MM.1S (cell line): Measurements from ENCODE around the gene TPPP2.

ENCODE experiments used
- DNase-seq: peaks from one replicate; pipeline ENCODE4 v3.0.0-alpha.2; 2015
- H2AFZ ChIP-seq: fragments of 300-600 bp; sonication (generic); 2 replicates; pipeline ENCODE4 v1.6.0; 2016; ENCODE audit warnings: antibody characterized with exemption, low read length
- H3F3A ChIP-seq: fragments of 300-600 bp; sonication (generic); 2 replicates; pipeline ENCODE4 v1.6.1; 2016; ENCODE audit warnings: mild to moderate bottlenecking, antibody characterized with exemption, low read length, moderate library complexity, mixed read lengths; ENCODE audit not compliant: insufficient read depth
- H3K27ac ChIP-seq: fragments of 300-600 bp; sonication (generic); 2 replicates; pipeline ENCODE4 v1.5.1; 2016; ENCODE audit warnings: mild to moderate bottlenecking, low read length
- H3K27me3 ChIP-seq: fragments of 300-600 bp; sonication (generic); replicated peaks from 2 replicates; pipeline ENCODE4 v1.6.0; 2016; ENCODE audit warnings: low read length; ENCODE audit not compliant: insufficient read depth
- H3K36me3 ChIP-seq: fragments of 300-600 bp; sonication (generic); replicated peaks from 2 replicates; pipeline ENCODE4 v1.6.1; 2016; ENCODE audit warnings: mild to moderate bottlenecking, low read length, mixed read lengths; ENCODE audit not compliant: insufficient read depth
- H3K4me1 ChIP-seq: fragments of 300-600 bp; sonication (generic); 2 replicates; pipeline ENCODE4 v1.6.1; 2016; ENCODE audit warnings: low read length, mixed read lengths
- H3K4me2 ChIP-seq: fragments of 300-600 bp; sonication (generic); 2 replicates; pipeline ENCODE4 v1.6.0; 2016; ENCODE audit warnings: low read depth, low read length
- H3K4me3 ChIP-seq: fragments of 300-600 bp; sonication (generic); 2 replicates; pipeline ENCODE4 v1.5.1; 2016; ENCODE audit warnings: low read length, mixed read lengths
- H3K79me2 ChIP-seq: fragments of 300-600 bp; sonication (generic); 2 replicates; pipeline ENCODE4 v1.6.1; 2016; ENCODE audit warnings: mixed run types, low read length, mixed read lengths
- H3K9ac ChIP-seq: fragments of 300-600 bp; sonication (generic); 2 replicates; pipeline ENCODE4 v1.6.1; 2016; ENCODE audit warnings: low read length, mixed read lengths
- H3K9me2 ChIP-seq: fragments of 300-600 bp; sonication (generic); replicated peaks from 2 replicates; pipeline ENCODE4 v1.6.1; 2016; ENCODE audit warnings: mild to moderate bottlenecking, low read length, mixed read lengths; ENCODE audit not compliant: insufficient read depth
- H3K9me3 ChIP-seq: fragments of 300-600 bp; sonication (generic); replicated peaks from 2 replicates; pipeline ENCODE4 v1.6.1; 2016; ENCODE audit warnings: mild to moderate bottlenecking, low read length, mixed read lengths; ENCODE audit not compliant: insufficient read depth
- H4K20me1 ChIP-seq: fragments of 300-600 bp; sonication (generic); 2 replicates; pipeline ENCODE4 v1.6.1; 2016; ENCODE audit warnings: mild to moderate bottlenecking, low read length, moderate library complexity, mixed read lengths; ENCODE audit not compliant: insufficient read depth
- CTCF ChIP-seq: fragments of 300-600 bp; sonication (generic); IDR thresholded peaks from 2 replicates; pipeline ENCODE4 v1.5.1; 2016; ENCODE audit warnings: antibody characterized with exemption, low read length, mixed read lengths
- EZH2 ChIP-seq: fragments of 300-600 bp; sonication (generic); optimal IDR thresholded peaks from 2 replicates; pipeline ENCODE3; 2017; ENCODE audit warnings: low read depth, mild to moderate bottlenecking, antibody characterized with exemption, low read length, mixed read lengths
- EZH2phosphoT487 ChIP-seq: fragments of 300-600 bp; sonication (generic); IDR thresholded peaks from 2 replicates; pipeline ENCODE4 v1.6.1; 2018; ENCODE audit warnings: antibody characterized with exemption, low read length

TPPP2 gene

GRCh38 chr14:21072031-21072473, 42.0 kb downstream of the TPPP2 start:
- H3K79me2 ChIP-seq: no peaks in the 10 kb centered on the region
- H3K9me3 ChIP-seq: no peaks in the 10 kb centered on the region
- H3K4me3 ChIP-seq: peak overlapping the region; percentile 75
- H3K9ac ChIP-seq: 0 out of 2 replicates have a peak overlapping the region, but pooled peaks have one; percentile 33
- TF ChIP-seq EZH2 (no peak), EZH2phosphoT487 (no peak), CTCF (no peak)
- H3F3A ChIP-seq: peaks cover 6% of the 10 kb centered on the region; the same call in 1 of the 2 replicates
- peaks cover 11% of the 10 kb centered on the region for H3K27me3 ChIP-seq
- H3K4me2 ChIP-seq: peak overlapping the region; percentile 95
- DNase-seq: no peak
- no peaks in the 10 kb centered on the region for H3K9me2 ChIP-seq
- no peaks in the 10 kb centered on the region for H3K36me3 ChIP-seq
- no peaks in the 10 kb centered on the region for H4K20me1 ChIP-seq
- no peaks in the 10 kb centered on the region for H3K4me1 ChIP-seq
- H3K27ac ChIP-seq: peak overlapping the region; percentile 18; the same call in 1 of the 2 replicates
- H2AFZ ChIP-seq: peak overlapping the region; percentile 56; the same call in 1 of the 2 replicates

GRCh38 chr14:21072781-21073339, 42.8 kb downstream of the TPPP2 start:
- no peaks in the 10 kb centered on the region for H3K36me3 ChIP-seq
- H3K9ac ChIP-seq: no peak overlapping the region
- no peak overlapping the region for H2AFZ ChIP-seq
- no peaks in the 10 kb centered on the region for H3K79me2 ChIP-seq
- no peak overlapping the region for H3K27ac ChIP-seq
- H3F3A ChIP-seq: peaks cover 6% of the 10 kb centered on the region; the same call in 1 of the 2 replicates
- no peaks in the 10 kb centered on the region for H3K9me3 ChIP-seq
- peaks cover 11% of the 10 kb centered on the region for H3K27me3 ChIP-seq
- TF ChIP-seq EZH2: no peak
- TF ChIP-seq EZH2phosphoT487: no peak
- no peak for TF ChIP-seq CTCF
- no peaks in the 10 kb centered on the region for H3K4me1 ChIP-seq
- no peak overlapping the region for H3K4me3 ChIP-seq
- DNase-seq: no peak
- no peak overlapping the region for H3K4me2 ChIP-seq
- H3K9me2 ChIP-seq: no peaks in the 10 kb centered on the region
- no peaks in the 10 kb centered on the region for H4K20me1 ChIP-seq

GRCh38 chr14:21073921-21074320, 43.9 kb downstream of the TPPP2 start:
- Histone ChIP-seq H3K79me2 (no peaks in the 10 kb centered on the region), H3F3A (peaks cover 6% of the 10 kb centered on the region; the same call in 1 of the 2 replicates), H3K4me3 (no peak overlapping the region), H3K4me1 (no peaks in the 10 kb centered on the region), H3K27ac (no peak overlapping the region), H3K9me2 (no peaks in the 10 kb centered on the region), H4K20me1 (no peaks in the 10 kb centered on the region), H3K36me3 (no peaks in the 10 kb centered on the region), H3K4me2 (no peak overlapping the region), H3K9me3 (no peaks in the 10 kb centered on the region), H2AFZ (no peak overlapping the region), H3K9ac (no peak overlapping the region), H3K27me3 (peaks cover 9% of the 10 kb centered on the region)
- no peak for DNase-seq
- no peak for TF ChIP-seq CTCF
- no peak for TF ChIP-seq EZH2phosphoT487
- TF ChIP-seq EZH2: no peak
